GM10248 (cell line): ENCODE results near the gene TDRD1.

Experiments used
- CTCF ChIA-PET: fragments of 300-600 bp; sonication (Branson Sonifier 250); formaldehyde crosslinking; extraction: SDS; loops from one replicate; lab custom pipeline; 2021; ENCODE audit warnings: antibody characterized with exemption; lab: Yijun Ruan, JAX
- POLR2A ChIA-PET: fragments of 350-650 bp; sonication (Branson Sonifier 250); formaldehyde crosslinking; extraction: SDS; loops from one replicate; lab custom pipeline; 2020; ENCODE audit warnings: antibody characterized with exemption; lab: Yijun Ruan, JAX
- DNase-seq: peaks from one replicate; pipeline ENCODE4 v3.0.0; 2012; ENCODE audit errors: extremely low spot score
- TF ChIP-seq, protein P1 (sequence below): IDR thresholded peaks from 2 replicates; pipeline ENCODE4 v1.5.1; 2012; ENCODE audit warnings: mild to moderate bottlenecking, low read depth; ENCODE audit errors: extremely low read depth, missing control alignments, control extremely low read depth

The TDRD1 gene

DNA sequence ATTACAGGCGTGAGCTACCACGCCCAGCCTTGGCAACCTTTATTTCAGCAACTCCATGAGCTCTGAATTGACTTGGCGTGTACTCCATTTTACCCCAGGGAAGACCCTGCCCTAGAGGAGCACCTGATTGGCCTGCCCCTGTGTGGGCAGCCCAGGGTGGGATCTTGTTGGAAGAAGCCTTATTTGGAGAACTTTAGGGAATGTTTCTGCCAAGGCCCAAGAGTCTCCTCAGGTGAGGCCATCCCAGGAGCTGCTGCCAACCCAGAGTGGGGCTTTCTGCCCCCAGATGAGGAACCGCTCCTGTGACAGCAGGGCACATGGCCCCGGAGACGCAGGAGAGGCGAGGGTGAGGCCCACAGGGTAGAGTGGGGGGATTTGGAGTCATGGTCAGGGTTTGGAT lies 101.9 kb downstream of the TDRD1 start:
- no peak for DNase-seq
- POLR2A ChIA-PET, result no interaction called here
- TF ChIP-seq, protein P1, sequence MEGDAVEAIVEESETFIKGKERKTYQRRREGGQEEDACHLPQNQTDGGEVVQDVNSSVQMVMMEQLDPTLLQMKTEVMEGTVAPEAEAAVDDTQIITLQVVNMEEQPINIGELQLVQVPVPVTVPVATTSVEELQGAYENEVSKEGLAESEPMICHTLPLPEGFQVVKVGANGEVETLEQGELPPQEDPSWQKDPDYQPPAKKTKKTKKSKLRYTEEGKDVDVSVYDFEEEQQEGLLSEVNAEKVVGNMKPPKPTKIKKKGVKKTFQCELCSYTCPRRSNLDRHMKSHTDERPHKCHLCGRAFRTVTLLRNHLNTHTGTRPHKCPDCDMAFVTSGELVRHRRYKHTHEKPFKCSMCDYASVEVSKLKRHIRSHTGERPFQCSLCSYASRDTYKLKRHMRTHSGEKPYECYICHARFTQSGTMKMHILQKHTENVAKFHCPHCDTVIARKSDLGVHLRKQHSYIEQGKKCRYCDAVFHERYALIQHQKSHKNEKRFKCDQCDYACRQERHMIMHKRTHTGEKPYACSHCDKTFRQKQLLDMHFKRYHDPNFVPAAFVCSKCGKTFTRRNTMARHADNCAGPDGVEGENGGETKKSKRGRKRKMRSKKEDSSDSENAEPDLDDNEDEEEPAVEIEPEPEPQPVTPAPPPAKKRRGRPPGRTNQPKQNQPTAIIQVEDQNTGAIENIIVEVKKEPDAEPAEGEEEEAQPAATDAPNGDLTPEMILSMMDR, result no peak
- CTCF ChIA-PET, result interaction anchor here (0.9 to 1.6 kb wide), 4 partner anchors 10 to 23 kb away, joined by 3 to 4 read pairs (median 4); no protein-coding TSS in a partner anchor

DNA sequence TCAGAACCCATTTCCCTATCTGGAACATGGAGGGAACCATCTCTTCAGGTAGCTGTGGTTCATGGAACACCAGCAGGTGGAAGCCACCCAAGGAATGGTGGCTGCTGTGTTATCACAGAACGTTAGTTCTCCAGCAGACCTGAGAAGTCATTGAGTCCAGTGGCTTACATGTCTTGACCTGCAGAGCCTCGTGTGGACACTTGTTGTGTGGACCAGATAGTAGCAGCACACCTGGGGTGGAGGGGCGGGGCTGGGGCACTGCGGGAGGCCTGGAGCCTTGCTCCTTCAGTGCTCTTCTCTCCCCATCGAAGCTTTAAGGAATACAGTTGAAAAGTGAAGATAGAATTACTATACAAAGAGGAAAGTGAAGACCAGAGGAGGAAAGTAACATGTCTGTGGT lies 102.3 kb downstream of the TDRD1 start:
- ChIA-PET POLR2A (no interaction called here), CTCF (interaction anchor here (0.9 to 1.6 kb wide), 4 partner anchors 9 to 23 kb away, joined by 3 to 4 read pairs (median 4); no protein-coding TSS in a partner anchor)
- TF ChIP-seq, protein P1, result no peak
- no peak for DNase-seq
